ENCODE results near the gene RSL24D1. TPM values are rescaled to one million over a fixed set of nuclear protein-coding genes. Genes with fewer than 3 reads are reported as not detected.

Gene RSL24D1
- total and polyA plus RNA-seq, 2 of the 13 experiments (the other 11 are each of a cell fraction or from before 2014, with no cell fraction given) = 58.8 to 100.0 TPM

DNA sequence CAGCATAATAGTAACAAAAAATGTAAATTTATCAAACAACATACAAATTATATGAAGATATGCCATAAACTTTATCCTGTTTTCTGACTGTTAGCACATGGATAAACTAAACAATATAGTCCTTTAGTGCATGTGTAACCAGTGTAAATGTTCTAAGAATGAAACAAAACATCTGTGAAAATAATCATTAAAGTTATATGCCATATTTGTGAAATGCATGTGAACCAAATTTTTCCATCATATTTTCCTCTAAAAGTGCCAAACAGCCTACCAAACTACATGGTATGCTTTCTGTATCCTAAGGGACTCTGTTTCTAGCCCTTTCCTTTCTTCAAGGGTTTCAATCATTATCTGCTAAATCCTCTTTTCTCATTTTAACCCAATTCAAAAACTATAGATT lies 23.9 kb upstream of the RSL24D1 start:
- H3K79me2 ChIP-seq (ENCODE audit: insufficient read depth, low read length) = no peaks in the 10 kb centered on the region
- peak overlapping the region; percentile 39 for H3K27ac ChIP-seq (ENCODE audit: extremely low read length, insufficient read depth, low read length)
- no peaks in the 10 kb centered on the region for H3K9me3 ChIP-seq (ENCODE audit: low read length)
- in situ Hi-C loops (cut with HindIII; ENCODE audit: extremely low pct_ligation_motif_present, low pct_unique_long_range_greater_than_20kb) (no loop called here), intact Hi-C loops (cut with micrococcal nuclease; ENCODE audit: unreplicated experiment) (loop anchor here (1.0 kb wide), 1 partner anchor 70 kb away; no protein-coding TSS in a partner anchor)
- no peaks in the 10 kb centered on the region for H3K36me3 ChIP-seq (replicated peaks in 1 of 2; ENCODE audit: control insufficient read depth in 1 of 2, insufficient read depth in 2 of 2, low read length in 2 of 2)
- H3K4me1 ChIP-seq (ENCODE audit: insufficient read depth, low read length) = peaks cover 25% of the 10 kb centered on the region
- POLR2A ChIA-PET = interaction anchor here (0.7 to 1.8 kb wide), 6 partner anchors 12 to 99 kb away, joined by 3 to 7 read pairs (median 3); partner anchors contain the start of genes PIGB, PIGBOS1 and RSL24D1
- no peaks in the 10 kb centered on the region for H3K27me3 ChIP-seq (ENCODE audit: control insufficient read depth in 1 of 2, insufficient read depth in 2 of 2, low read length in 2 of 2)
- ATAC-seq (no peak), DNase-seq (ENCODE audit: low spot score) (no peak), FAIRE-seq (no peak)
- no peak overlapping the region for H3K4me3 ChIP-seq (replicated peaks in 1 of 3; ENCODE audit: insufficient read depth in 1 of 3, low read depth in 2 of 3, low read length in 3 of 3)
- no peak overlapping the region for H2AFZ ChIP-seq (ENCODE audit: low read length)
- H3K4me2 ChIP-seq (ENCODE audit: low read depth, low read length) = no peak overlapping the region
- no TSS peak for BruUV-seq (replicated peaks)
- no peaks in the 10 kb centered on the region for H4K20me1 ChIP-seq (ENCODE audit: insufficient read depth, low read length)
- TF ChIP-seq TMF1 (CRISPR knock-in tag; IDR thresholded peaks at IDR 0.05; ENCODE audit: low read depth) (no peak), FOXM1 (CRISPR knock-in tag; IDR thresholded peaks at IDR 0.05) (no peak)
- TF ChIP-seq, protein P1, sequence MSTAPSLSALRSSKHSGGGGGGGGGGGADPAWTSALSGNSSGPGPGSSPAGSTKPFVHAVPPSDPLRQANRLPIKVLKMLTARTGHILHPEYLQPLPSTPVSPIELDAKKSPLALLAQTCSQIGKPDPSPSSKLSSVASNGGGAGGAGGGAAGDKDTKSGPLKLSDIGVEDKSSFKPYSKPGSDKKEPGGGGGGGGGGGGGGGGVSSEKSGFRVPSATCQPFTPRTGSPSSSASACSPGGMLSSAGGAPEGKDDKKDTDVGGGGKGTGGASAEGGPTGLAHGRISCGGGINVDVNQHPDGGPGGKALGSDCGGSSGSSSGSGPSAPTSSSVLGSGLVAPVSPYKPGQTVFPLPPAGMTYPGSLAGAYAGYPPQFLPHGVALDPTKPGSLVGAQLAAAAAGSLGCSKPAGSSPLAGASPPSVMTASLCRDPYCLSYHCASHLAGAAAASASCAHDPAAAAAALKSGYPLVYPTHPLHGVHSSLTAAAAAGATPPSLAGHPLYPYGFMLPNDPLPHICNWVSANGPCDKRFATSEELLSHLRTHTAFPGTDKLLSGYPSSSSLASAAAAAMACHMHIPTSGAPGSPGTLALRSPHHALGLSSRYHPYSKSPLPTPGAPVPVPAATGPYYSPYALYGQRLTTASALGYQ (CRISPR knock-in tag; IDR thresholded peaks at IDR 0.05) = no peak
- CTCF ChIA-PET (ENCODE audit: low intra/inter-chr PET ratio, low total read pairs) = no interaction called here
- no peak overlapping the region for H3K9ac ChIP-seq (ENCODE audit: insufficient read depth, low read depth, low read length)

DNA sequence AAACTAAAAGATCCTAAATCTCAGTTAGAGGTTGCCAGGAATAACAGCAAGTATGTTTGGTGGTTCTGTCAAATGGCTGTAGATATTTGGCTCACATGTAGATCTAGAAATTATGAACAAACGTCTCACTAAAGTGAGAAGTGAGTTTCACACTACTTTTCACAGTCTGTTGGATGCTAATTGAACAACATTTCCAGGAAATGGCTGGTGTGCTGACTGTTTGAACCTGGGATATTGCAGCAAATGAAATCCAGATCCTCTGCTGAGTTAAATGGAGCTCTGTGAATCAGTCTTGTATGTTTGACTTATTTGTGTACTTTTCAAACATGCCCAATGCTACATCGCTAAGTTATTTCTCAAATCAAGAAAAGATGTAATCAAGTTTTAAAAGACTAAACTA lies 21.3 kb upstream of the RSL24D1 start:
- Histone ChIP-seq H3K27ac (ENCODE audit: extremely low read length, insufficient read depth, low read length) (no peak overlapping the region), H3K36me3 (replicated peaks in 1 of 2; ENCODE audit: control insufficient read depth in 1 of 2, insufficient read depth in 2 of 2, low read length in 2 of 2) (no peaks in the 10 kb centered on the region), H3K4me2 (ENCODE audit: low read depth, low read length) (no peak overlapping the region), H3K4me3 (replicated peaks in 1 of 3; ENCODE audit: insufficient read depth in 1 of 3, low read depth in 2 of 3, low read length in 3 of 3) (no peak overlapping the region), H4K20me1 (ENCODE audit: insufficient read depth, low read length) (no peaks in the 10 kb centered on the region), H2AFZ (ENCODE audit: low read length) (no peak overlapping the region), H3K9me3 (ENCODE audit: low read length) (no peaks in the 10 kb centered on the region), H3K4me1 (ENCODE audit: insufficient read depth, low read length) (peaks cover 17% of the 10 kb centered on the region), H3K27me3 (ENCODE audit: control insufficient read depth in 1 of 2, insufficient read depth in 2 of 2, low read length in 2 of 2) (no peaks in the 10 kb centered on the region), H3K79me2 (ENCODE audit: insufficient read depth, low read length) (no peaks in the 10 kb centered on the region), H3K9ac (ENCODE audit: insufficient read depth, low read depth, low read length) (no peak overlapping the region)
- 95% methylated on average over 2 of the region's 2 CpGs for WGBS (ENCODE audit: low lambda C conversion rate)
- BruUV-seq (replicated peaks) = no TSS peak
- FAIRE-seq (no peak), DNase-seq (ENCODE audit: low spot score) (no peak), ATAC-seq (no peak)
- ChIA-PET POLR2A (interaction anchor here (0.7 kb wide), 1 partner anchor 1266 kb away, joined by 4 read pairs; no protein-coding TSS in a partner anchor), CTCF (ENCODE audit: low intra/inter-chr PET ratio, low total read pairs) (interaction anchor here (1.6 to 3.6 kb wide), 3 partner anchors 72 to 222 kb away, joined by 10 to 66 read pairs (median 10); partner anchors contain the start of gene RAB27A)
- in situ Hi-C loops (cut with HindIII; ENCODE audit: extremely low pct_ligation_motif_present, low pct_unique_long_range_greater_than_20kb) (loop anchor here (5.0 to 10.0 kb wide), 2 partner anchors 74 to 217 kb away; no protein-coding TSS in a partner anchor), intact Hi-C loops (cut with micrococcal nuclease; ENCODE audit: unreplicated experiment) (no loop called here)
- no peak for TF ChIP-seq KDM4B (CRISPR knock-in tag; IDR thresholded peaks at IDR 0.05)
- no peak for TF ChIP-seq ZFX (CRISPR knock-in tag; IDR thresholded peaks at IDR 0.05; ENCODE audit: low read depth)
- no peak for TF ChIP-seq ZNF720 (CRISPR knock-in tag; IDR thresholded peaks at IDR 0.05)
- TF ChIP-seq, protein P2, sequence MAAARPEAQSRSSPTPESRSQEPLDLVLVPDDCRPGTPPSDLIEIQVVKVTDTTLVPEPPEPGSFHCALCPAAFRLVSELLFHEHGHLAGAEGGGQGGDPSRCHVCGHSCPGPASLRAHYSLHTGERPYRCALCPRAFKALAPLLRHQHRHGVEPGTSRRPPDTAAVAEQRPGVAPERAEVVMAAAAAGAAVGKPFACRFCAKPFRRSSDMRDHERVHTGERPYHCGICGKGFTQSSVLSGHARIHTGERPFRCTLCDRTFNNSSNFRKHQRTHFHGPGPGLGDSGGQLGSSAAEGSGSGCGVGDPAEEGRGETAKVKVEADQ (CRISPR knock-in tag; IDR thresholded peaks at IDR 0.05; ENCODE audit: borderline replicate concordance) = no peak
- TF ChIP-seq, protein P3, sequence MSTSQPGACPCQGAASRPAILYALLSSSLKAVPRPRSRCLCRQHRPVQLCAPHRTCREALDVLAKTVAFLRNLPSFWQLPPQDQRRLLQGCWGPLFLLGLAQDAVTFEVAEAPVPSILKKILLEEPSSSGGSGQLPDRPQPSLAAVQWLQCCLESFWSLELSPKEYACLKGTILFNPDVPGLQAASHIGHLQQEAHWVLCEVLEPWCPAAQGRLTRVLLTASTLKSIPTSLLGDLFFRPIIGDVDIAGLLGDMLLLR (CRISPR knock-in tag; IDR thresholded peaks at IDR 0.05) = no peak
- TF ChIP-seq, protein P4, sequence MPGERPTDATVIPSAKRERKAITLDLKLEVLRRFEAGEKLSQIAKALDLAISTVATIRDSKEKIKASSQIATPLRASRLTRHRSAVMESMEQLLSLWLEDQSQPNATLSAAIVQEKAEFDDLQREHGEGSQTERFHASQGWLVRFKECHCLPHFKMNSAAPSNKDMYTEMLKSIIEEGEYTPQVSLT (CRISPR knock-in tag; IDR thresholded peaks at IDR 0.05; ENCODE audit: borderline replicate concordance, low read depth) = no peak
- no peak for TF ChIP-seq NFE2L1 (CRISPR knock-in tag; IDR thresholded peaks at IDR 0.05; ENCODE audit: borderline replicate concordance)
- TF ChIP-seq ZNF607 (CRISPR knock-in tag; IDR thresholded peaks at IDR 0.05; ENCODE audit: borderline replicate concordance) = no peak
- no peak for TF ChIP-seq ZNF75D (CRISPR knock-in tag; IDR thresholded peaks at IDR 0.05; ENCODE audit: borderline replicate concordance)
- TF ChIP-seq ZNF556 (CRISPR knock-in tag; IDR thresholded peaks at IDR 0.05; ENCODE audit: borderline replicate concordance) = no peak

All from HepG2 (cell line).